ENCODE measurements around the gene CLHC1.
A peak's percentile ranks its signal among the peaks of the same experiment; 100 is the strongest.

CLHC1 gene

DNA sequence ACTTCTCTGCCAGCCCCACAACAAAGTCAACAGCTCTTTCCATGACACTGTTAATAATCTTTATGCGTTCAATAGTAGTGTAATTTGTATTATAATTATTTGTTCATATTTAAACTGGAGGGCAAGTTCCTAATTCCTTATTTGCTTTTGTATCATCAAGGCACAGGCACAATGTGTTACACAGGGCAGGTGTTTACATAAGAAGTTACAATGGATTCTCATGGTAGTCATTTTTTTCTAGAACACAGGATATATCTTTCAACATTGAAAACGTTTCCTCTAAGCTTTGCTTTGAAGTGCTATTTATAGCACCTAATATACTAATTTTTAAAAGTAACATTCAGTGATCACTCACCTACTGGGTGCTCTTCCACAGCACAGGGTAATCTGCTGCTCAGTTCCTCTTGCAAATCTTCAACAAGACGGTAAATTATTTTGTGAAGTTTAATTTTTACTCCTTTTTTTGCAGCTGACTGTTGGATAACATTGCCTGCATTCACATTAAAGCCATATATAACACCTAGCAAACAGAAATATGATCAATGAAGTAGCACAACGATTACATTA is 7.6 kb upstream of the CLHC1 start:
- ChIA-PET CTCF (interaction anchor here (1.0 to 1.5 kb wide), 2 partner anchors 9 to 17 kb away, joined by 3 read pairs; no protein-coding TSS in a partner anchor), POLR2A (no interaction called here)
- TF ChIP-seq, protein P1, sequence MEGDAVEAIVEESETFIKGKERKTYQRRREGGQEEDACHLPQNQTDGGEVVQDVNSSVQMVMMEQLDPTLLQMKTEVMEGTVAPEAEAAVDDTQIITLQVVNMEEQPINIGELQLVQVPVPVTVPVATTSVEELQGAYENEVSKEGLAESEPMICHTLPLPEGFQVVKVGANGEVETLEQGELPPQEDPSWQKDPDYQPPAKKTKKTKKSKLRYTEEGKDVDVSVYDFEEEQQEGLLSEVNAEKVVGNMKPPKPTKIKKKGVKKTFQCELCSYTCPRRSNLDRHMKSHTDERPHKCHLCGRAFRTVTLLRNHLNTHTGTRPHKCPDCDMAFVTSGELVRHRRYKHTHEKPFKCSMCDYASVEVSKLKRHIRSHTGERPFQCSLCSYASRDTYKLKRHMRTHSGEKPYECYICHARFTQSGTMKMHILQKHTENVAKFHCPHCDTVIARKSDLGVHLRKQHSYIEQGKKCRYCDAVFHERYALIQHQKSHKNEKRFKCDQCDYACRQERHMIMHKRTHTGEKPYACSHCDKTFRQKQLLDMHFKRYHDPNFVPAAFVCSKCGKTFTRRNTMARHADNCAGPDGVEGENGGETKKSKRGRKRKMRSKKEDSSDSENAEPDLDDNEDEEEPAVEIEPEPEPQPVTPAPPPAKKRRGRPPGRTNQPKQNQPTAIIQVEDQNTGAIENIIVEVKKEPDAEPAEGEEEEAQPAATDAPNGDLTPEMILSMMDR (IDR thresholded peaks at IDR 0.05; ENCODE audit: control extremely low read depth, extremely low read depth, low read depth, missing control alignments), result no peak
- DNase-seq (ENCODE audit: extremely low spot score), result no peak

GRCh38 chr2:55236992-55237543 is 5.0 kb upstream of the CLHC1 start:
- TF ChIP-seq, protein P1 (IDR thresholded peaks at IDR 0.05; ENCODE audit: control extremely low read depth, extremely low read depth, low read depth, missing control alignments), result no peak
- no peak for DNase-seq (ENCODE audit: extremely low spot score)
- CTCF ChIA-PET, result interaction anchor here (1.0 to 1.4 kb wide), 3 partner anchors 10 to 26 kb away, joined by 3 read pairs; no protein-coding TSS in a partner anchor
- POLR2A ChIA-PET, result no interaction called here

GRCh38 chr2:55235724-55236538 is 3.8 kb upstream of the CLHC1 start:
- CTCF ChIA-PET, result interaction anchor here (1.1 kb wide), 1 partner anchor 8 kb away, joined by 4 read pairs; no protein-coding TSS in a partner anchor
- DNase-seq (ENCODE audit: extremely low spot score), result no peak
- POLR2A ChIA-PET, result no interaction called here
- TF ChIP-seq, protein P1 (IDR thresholded peaks at IDR 0.05; ENCODE audit: control extremely low read depth, extremely low read depth, low read depth, missing control alignments), result no peak

- ChIA-PET CTCF (no interaction called here), POLR2A (no interaction called here)
- TF ChIP-seq, protein P1 (IDR thresholded peaks at IDR 0.05; ENCODE audit: control extremely low read depth, extremely low read depth, low read depth, missing control alignments), result no peak
- no peak for DNase-seq (ENCODE audit: extremely low spot score)
These were observed 1.5 kb upstream of the CLHC1 start for GRCh38 chr2:55233658-55233940.

DNA sequence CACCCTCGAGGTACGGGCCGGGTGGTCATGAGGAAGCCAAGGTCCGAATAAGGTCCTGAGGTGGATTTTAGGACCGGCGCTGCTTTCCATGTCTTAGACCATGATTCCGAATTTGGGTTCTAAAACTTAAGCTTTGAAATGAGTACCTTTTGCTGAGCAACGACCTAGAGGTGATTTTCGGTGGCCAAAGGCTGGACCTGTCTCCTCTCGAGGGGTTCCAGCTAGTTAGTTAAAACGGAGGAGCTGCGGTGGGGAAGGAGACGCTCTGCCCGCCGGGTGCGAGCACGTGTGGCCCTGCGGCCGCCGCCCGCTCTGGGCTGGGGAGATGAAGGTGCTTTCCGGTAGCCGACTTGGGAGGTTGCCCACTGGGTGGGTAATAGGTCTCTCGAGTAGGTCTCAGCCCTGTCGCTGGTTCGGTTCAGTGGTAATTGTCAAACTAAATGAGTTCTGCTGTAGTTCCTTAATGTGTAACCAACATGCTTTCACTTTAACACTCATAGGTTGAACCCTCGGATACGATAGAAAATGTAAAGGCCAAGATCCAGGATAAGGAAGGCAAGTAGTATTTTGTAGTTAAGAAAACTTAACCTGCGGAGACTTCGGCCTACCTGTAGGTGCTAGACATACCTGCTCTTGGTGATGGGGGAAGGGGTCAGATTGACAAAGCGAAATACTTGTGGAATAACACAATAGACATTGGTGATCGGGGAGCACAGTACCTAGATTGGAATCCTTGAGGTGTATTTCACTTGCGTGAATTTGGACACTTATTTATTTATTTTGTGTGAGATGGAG is 967 bp upstream of the CLHC1 start:
- CTCF ChIA-PET, result interaction anchor here (0.6 to 1.0 kb wide), 3 partner anchors 10 to 221 kb away, joined by 3 to 5 read pairs (median 3); no protein-coding TSS in a partner anchor
- POLR2A ChIA-PET, result interaction anchor here (1.1 kb wide), 1 partner anchor 10 kb away, joined by 7 read pairs; no protein-coding TSS in a partner anchor
- TF ChIP-seq, protein P1 (IDR thresholded peaks at IDR 0.05; ENCODE audit: control extremely low read depth, extremely low read depth, low read depth, missing control alignments), result no peak
- peak; percentile 20 for DNase-seq (ENCODE audit: extremely low spot score)

DNA sequence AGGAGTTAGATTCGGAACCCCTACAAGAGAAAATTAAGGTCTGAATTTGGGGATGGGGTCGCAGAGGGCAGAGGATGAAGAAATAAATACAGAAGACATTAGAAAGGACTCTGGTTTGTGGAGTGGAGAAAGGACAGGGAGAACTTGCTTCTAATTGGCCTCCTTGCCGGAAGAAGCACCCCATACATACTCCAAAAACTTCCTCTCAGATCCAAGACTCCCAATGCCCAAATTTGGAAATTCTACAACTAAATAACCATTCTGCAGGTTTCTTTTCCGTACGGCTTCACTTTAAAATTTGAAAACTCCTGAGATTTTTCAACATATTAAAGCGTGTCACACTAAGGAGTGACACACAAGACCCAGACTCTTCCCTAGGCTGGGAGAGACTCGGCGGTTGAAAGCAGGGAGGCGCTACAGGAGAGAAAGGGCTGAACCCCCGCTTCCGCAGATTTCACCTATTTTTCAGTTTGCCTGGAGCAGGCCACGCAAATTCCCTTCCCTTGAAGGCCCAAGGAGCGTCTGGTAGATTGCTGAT is 478 bp downstream of the CLHC1 start:
- POLR2A ChIA-PET, result no interaction called here
- CTCF ChIA-PET, result interaction anchor here (1.8 kb wide), 1 partner anchor 8 kb away, joined by 3 read pairs; no protein-coding TSS in a partner anchor
- DNase-seq (ENCODE audit: extremely low spot score), result no peak
- TF ChIP-seq, protein P1 (IDR thresholded peaks at IDR 0.05; ENCODE audit: control extremely low read depth, extremely low read depth, low read depth, missing control alignments), result no peak
